Ecto neural progenitor cell (in vitro differentiated cells): ENCODE results near the gene AVPR1B.
"Not testable (repeated sequence)": the region's sequence is repeated elsewhere in the genome, so short reads cannot be mapped to it uniquely, and the experiment has no call there.

Source experiments
- DNase-seq: peaks from one replicate; pipeline ENCODE4 v3.0.0-alpha.2; 2018; ENCODE audit warnings: low spot score

The AVPR1B gene

GRCh38 chr1:206080026-206080820 is 37.0 kb downstream of the AVPR1B start:
- no peak for DNase-seq

- DNase-seq, result no peak
Observed at GRCh38 chr1:206079135-206079534, 38.1 kb downstream of the AVPR1B start.

GRCh38 chr1:206075786-206076755 is 41.1 kb downstream of the AVPR1B start:
- no peak for DNase-seq

GRCh38 chr1:206074839-206075238 is 42.3 kb downstream of the AVPR1B start:
- DNase-seq, result no peak

- DNase-seq, result no peak
Observed at GRCh38 chr1:206070627-206071304, 46.4 kb downstream of the AVPR1B start.

- DNase-seq, result no peak
Observed at GRCh38 chr1:206068314-206068713, 48.9 kb downstream of the AVPR1B start.

- DNase-seq, result no peak
Observed at GRCh38 chr1:206067486-206068227, 49.5 kb downstream of the AVPR1B start.

- no peak for DNase-seq
Observed at GRCh38 chr1:206066479-206067171, 50.6 kb downstream of the AVPR1B start.

GRCh38 chr1:206065547-206066145 is 51.5 kb downstream of the AVPR1B start:
- no peak for DNase-seq

GRCh38 chr1:206064501-206064900 is 52.7 kb downstream of the AVPR1B start:
- not testable (repeated sequence) for DNase-seq

- not testable (repeated sequence) for DNase-seq
Observed at GRCh38 chr1:206064001-206064400, 53.2 kb downstream of the AVPR1B start.

GRCh38 chr1:206062464-206062863 is 54.7 kb downstream of the AVPR1B start:
- DNase-seq, result no peak

GRCh38 chr1:206060844-206061243 is 56.3 kb downstream of the AVPR1B start:
- DNase-seq, result no peak
